Measurements from ENCODE around the gene ZFYVE27.

ZFYVE27 gene

DNA sequence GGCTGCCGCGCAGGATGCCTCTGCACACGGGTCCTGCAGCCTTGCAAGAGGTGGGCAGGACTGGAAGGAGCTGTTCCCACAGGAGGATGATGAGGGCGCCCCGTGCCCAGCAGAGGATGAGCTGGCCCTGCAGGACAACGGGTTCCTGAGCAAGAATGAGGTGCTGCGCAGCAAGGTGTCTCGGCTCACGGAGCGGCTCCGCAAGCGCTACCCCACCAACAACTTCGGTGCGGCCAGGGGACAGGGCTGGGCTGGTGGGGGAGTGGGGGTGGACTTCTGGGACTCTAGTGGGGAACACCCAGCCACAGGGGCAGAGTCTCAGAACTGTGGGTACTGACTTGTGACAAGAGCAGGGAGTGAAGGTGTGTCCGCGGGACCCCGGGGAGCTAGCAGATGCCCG lies 16.0 kb downstream of the ZFYVE27 start:
- no peak overlapping the region for H4K8ac ChIP-seq (ENCODE audit: low read depth, low read length)
- WGBS (ENCODE audit: extremely low coverage, insufficient coverage, insufficient read length): no CpG with 5 or more reads among the region's 18 CpGs
- DNase-seq: no peak
- H3K9me3 ChIP-seq (ENCODE audit: insufficient read depth, low read depth, low read length): no peaks in the 10 kb centered on the region
- no peaks in the 10 kb centered on the region for H3K4me1 ChIP-seq (ENCODE audit: control insufficient read depth in 1 of 2, insufficient read depth in 2 of 2, low read length in 2 of 2)
- H2BK12ac ChIP-seq (ENCODE audit: low read length): no peak overlapping the region
- no peak overlapping the region for H2BK120ac ChIP-seq (ENCODE audit: insufficient read depth, low read length, poor library complexity)
- H3K9ac ChIP-seq (ENCODE audit: low read length): no peak overlapping the region
- H3K4me3 ChIP-seq (ENCODE audit: low read depth, low read length): no peak overlapping the region
- no peak overlapping the region for H2AFZ ChIP-seq (ENCODE audit: insufficient read depth, low read length, poor library complexity)
- no peak overlapping the region for H3K18ac ChIP-seq (ENCODE audit: low read length)
- no peak overlapping the region for H3K14ac ChIP-seq (ENCODE audit: low read length)
- H3K4ac ChIP-seq (ENCODE audit: low read depth, low read length): no peak overlapping the region
- H3K79me2 ChIP-seq (ENCODE audit: control insufficient read depth, insufficient read depth, low read length, poor library complexity): no peaks in the 10 kb centered on the region
- H3K27ac ChIP-seq (ENCODE audit: low read depth, low read length): no peak overlapping the region
- no peaks in the 10 kb centered on the region for H3K27me3 ChIP-seq (ENCODE audit: insufficient read depth, low read length)
- H3K23ac ChIP-seq (ENCODE audit: low read length): no peak overlapping the region
- no peaks in the 10 kb centered on the region for H3K79me1 ChIP-seq (ENCODE audit: low read length)
- H3K36me3 ChIP-seq (ENCODE audit: control insufficient read depth in 1 of 2, insufficient read depth in 2 of 2, low read length in 2 of 2): peaks cover 75 to 85% of the 10 kb centered on the region in 2 experiments
- no peak overlapping the region for H2AK5ac ChIP-seq (ENCODE audit: low read length)
- no peak overlapping the region for H2BK5ac ChIP-seq (ENCODE audit: low read depth, low read length, poor library complexity)
- no peak overlapping the region for H3K4me2 ChIP-seq (ENCODE audit: low read length)
- H4K91ac ChIP-seq (ENCODE audit: low read depth, low read length): no peak overlapping the region
- H4K12ac ChIP-seq (ENCODE audit: low read depth, low read length): no peak overlapping the region

DNA sequence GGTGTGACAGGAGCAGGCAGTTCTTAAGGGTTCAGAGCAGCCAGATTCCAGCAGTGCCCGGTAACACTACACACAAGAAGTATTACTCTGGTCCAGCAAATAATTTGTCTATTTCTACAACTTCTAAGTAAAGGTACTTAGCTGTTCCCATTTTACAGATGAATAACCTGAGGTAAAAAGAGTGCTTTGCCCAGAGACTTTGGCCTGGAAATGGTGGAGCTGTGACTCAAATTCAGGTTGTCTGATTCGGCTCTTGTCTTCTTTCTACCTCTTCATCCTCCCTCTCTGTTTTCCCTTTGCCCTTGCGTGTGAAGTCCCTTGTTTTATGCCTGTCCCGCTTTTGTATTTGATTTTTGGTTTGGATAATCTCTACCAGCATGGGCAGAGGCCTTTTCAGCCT lies 17.8 kb downstream of the ZFYVE27 start:
- H2BK120ac ChIP-seq (ENCODE audit: insufficient read depth, low read length, poor library complexity): no peak overlapping the region
- H4K12ac ChIP-seq (ENCODE audit: low read depth, low read length): no peak overlapping the region
- H3K14ac ChIP-seq (ENCODE audit: low read length): no peak overlapping the region
- no peak overlapping the region for H2AK5ac ChIP-seq (ENCODE audit: low read length)
- H3K4me1 ChIP-seq (ENCODE audit: control insufficient read depth in 1 of 2, insufficient read depth in 2 of 2, low read length in 2 of 2): no peaks in the 10 kb centered on the region
- H3K27me3 ChIP-seq (ENCODE audit: insufficient read depth, low read length): no peaks in the 10 kb centered on the region
- H3K9ac ChIP-seq (ENCODE audit: low read length): no peak overlapping the region
- no peak for DNase-seq
- no peak overlapping the region for H3K4ac ChIP-seq (ENCODE audit: low read depth, low read length)
- H2BK5ac ChIP-seq (ENCODE audit: low read depth, low read length, poor library complexity): no peak overlapping the region
- no peaks in the 10 kb centered on the region for H3K79me2 ChIP-seq (ENCODE audit: control insufficient read depth, insufficient read depth, low read length, poor library complexity)
- H3K23ac ChIP-seq (ENCODE audit: low read length): no peak overlapping the region
- H2AFZ ChIP-seq (ENCODE audit: insufficient read depth, low read length, poor library complexity): no peak overlapping the region
- no peak overlapping the region for H4K8ac ChIP-seq (ENCODE audit: low read depth, low read length)
- H3K4me3 ChIP-seq (ENCODE audit: low read depth, low read length): no peak overlapping the region
- no peak overlapping the region for H3K4me2 ChIP-seq (ENCODE audit: low read length)
- H4K91ac ChIP-seq (ENCODE audit: low read depth, low read length): no peak overlapping the region
- WGBS (ENCODE audit: extremely low coverage, insufficient coverage, insufficient read length): no CpG with 5 or more reads among the region's 4 CpGs
- H2BK12ac ChIP-seq (ENCODE audit: low read length): no peak overlapping the region
- peaks cover 70 to 79% of the 10 kb centered on the region in 2 experiments for H3K36me3 ChIP-seq (ENCODE audit: control insufficient read depth in 1 of 2, insufficient read depth in 2 of 2, low read length in 2 of 2)
- no peaks in the 10 kb centered on the region for H3K9me3 ChIP-seq (ENCODE audit: insufficient read depth, low read depth, low read length)
- H3K79me1 ChIP-seq (ENCODE audit: low read length): no peaks in the 10 kb centered on the region
- no peak overlapping the region for H3K27ac ChIP-seq (ENCODE audit: low read depth, low read length)
- H3K18ac ChIP-seq (ENCODE audit: low read length): no peak overlapping the region

DNA sequence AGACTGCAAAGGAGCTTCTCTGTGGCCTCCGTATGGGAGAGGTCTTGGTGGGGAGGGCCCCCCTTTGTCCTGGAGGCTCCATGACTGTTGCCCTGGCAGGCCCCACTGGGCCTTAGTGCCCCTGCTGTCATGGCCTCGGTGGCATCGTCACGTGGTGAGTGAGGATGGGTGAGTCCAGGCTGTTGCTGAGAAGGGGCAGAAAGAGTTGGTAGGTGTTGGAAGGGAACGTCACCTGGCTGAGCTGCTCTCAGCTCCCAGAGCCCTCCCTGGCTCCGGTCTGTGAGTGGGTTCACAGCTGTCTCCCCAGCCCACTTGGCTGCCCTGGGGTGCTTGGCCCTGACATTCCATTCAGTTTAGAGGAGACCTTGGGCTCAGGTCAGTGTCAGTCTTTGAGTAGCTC lies 18.8 kb downstream of the ZFYVE27 start:
- Histone ChIP-seq H4K12ac (ENCODE audit: low read depth, low read length) (no peak overlapping the region), H3K14ac (ENCODE audit: low read length) (no peak overlapping the region), H4K8ac (ENCODE audit: low read depth, low read length) (no peak overlapping the region), H3K4me1 (ENCODE audit: control insufficient read depth in 1 of 2, insufficient read depth in 2 of 2, low read length in 2 of 2) (no peaks in the 10 kb centered on the region), H2AK5ac (ENCODE audit: low read length) (no peak overlapping the region), H3K27ac (ENCODE audit: low read depth, low read length) (no peak overlapping the region), H3K36me3 (ENCODE audit: control insufficient read depth in 1 of 2, insufficient read depth in 2 of 2, low read length in 2 of 2) (peaks cover 71 to 80% of the 10 kb centered on the region in 2 experiments), H2AFZ (ENCODE audit: insufficient read depth, low read length, poor library complexity) (no peak overlapping the region), H3K4me2 (ENCODE audit: low read length) (no peak overlapping the region), H3K4ac (ENCODE audit: low read depth, low read length) (no peak overlapping the region), H3K18ac (ENCODE audit: low read length) (no peak overlapping the region), H3K79me2 (ENCODE audit: control insufficient read depth, insufficient read depth, low read length, poor library complexity) (no peaks in the 10 kb centered on the region), H4K91ac (ENCODE audit: low read depth, low read length) (no peak overlapping the region), H3K27me3 (ENCODE audit: insufficient read depth, low read length) (no peaks in the 10 kb centered on the region), H2BK5ac (ENCODE audit: low read depth, low read length, poor library complexity) (no peak overlapping the region), H3K9me3 (ENCODE audit: insufficient read depth, low read depth, low read length) (no peaks in the 10 kb centered on the region), H3K23ac (ENCODE audit: low read length) (no peak overlapping the region), H2BK120ac (ENCODE audit: insufficient read depth, low read length, poor library complexity) (no peak overlapping the region), H2BK12ac (ENCODE audit: low read length) (no peak overlapping the region), H3K4me3 (ENCODE audit: low read depth, low read length) (no peak overlapping the region), H3K79me1 (ENCODE audit: low read length) (no peaks in the 10 kb centered on the region), H3K9ac (ENCODE audit: low read length) (no peak overlapping the region)
- no peak for DNase-seq
- WGBS (ENCODE audit: extremely low coverage, insufficient coverage, insufficient read length): no CpG with 5 or more reads among the region's 6 CpGs

DNA sequence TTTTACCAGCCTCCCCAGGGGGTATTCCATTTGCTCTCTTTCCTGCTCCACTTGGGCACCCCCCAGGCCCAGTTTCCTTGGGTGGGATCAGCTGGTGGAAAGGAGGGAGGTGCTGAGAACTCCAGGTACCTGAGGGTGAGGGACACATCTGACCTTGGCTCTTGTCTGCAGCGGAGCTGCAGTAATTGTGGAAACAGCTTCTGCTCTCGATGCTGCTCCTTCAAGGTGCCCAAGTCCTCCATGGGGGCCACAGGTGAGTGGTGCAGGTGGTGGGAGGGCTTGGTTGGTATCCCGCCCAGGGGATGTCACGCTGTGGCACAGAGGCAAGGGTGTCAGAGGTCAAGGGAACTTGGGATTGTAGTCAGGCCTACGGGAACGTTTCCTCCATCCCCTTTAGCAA lies 20.5 kb downstream of the ZFYVE27 start:
- Histone ChIP-seq H3K36me3 (ENCODE audit: control insufficient read depth in 1 of 2, insufficient read depth in 2 of 2, low read length in 2 of 2) (peaks cover 75 to 79% of the 10 kb centered on the region in 2 experiments), H4K12ac (ENCODE audit: low read depth, low read length) (no peak overlapping the region), H2BK120ac (ENCODE audit: insufficient read depth, low read length, poor library complexity) (no peak overlapping the region), H4K91ac (ENCODE audit: low read depth, low read length) (no peak overlapping the region), H3K18ac (ENCODE audit: low read length) (no peak overlapping the region), H2AFZ (ENCODE audit: insufficient read depth, low read length, poor library complexity) (no peak overlapping the region), H3K4me2 (ENCODE audit: low read length) (no peak overlapping the region), H3K79me1 (ENCODE audit: low read length) (no peaks in the 10 kb centered on the region), H3K79me2 (ENCODE audit: control insufficient read depth, insufficient read depth, low read length, poor library complexity) (no peaks in the 10 kb centered on the region), H3K27ac (ENCODE audit: low read depth, low read length) (no peak overlapping the region), H2AK5ac (ENCODE audit: low read length) (no peak overlapping the region), H3K4me1 (ENCODE audit: control insufficient read depth in 1 of 2, insufficient read depth in 2 of 2, low read length in 2 of 2) (no peaks in the 10 kb centered on the region), H2BK5ac (ENCODE audit: low read depth, low read length, poor library complexity) (no peak overlapping the region), H3K9me3 (ENCODE audit: insufficient read depth, low read depth, low read length) (no peaks in the 10 kb centered on the region), H2BK12ac (ENCODE audit: low read length) (no peak overlapping the region), H3K27me3 (ENCODE audit: insufficient read depth, low read length) (no peaks in the 10 kb centered on the region), H3K23ac (ENCODE audit: low read length) (no peak overlapping the region), H3K4ac (ENCODE audit: low read depth, low read length) (no peak overlapping the region), H3K4me3 (ENCODE audit: low read depth, low read length) (no peak overlapping the region), H3K9ac (ENCODE audit: low read length) (no peak overlapping the region), H3K14ac (ENCODE audit: low read length) (no peak overlapping the region), H4K8ac (ENCODE audit: low read depth, low read length) (no peak overlapping the region)
- no CpG with 5 or more reads among the region's 6 CpGs for WGBS (ENCODE audit: extremely low coverage, insufficient coverage, insufficient read length)
- DNase-seq: no peak

Data from trophoblast cell (in vitro differentiated cells and primary cell).